GM19193 (cell line): ENCODE measurements around the gene FTCD.

Experiments
- POLR2A ChIP-seq: IDR thresholded peaks from 4 replicates; pipeline ENCODE4 v1.6.1; 2011; ENCODE audit not compliant: insufficient read depth, insufficient read length; ENCODE audit errors: extremely low read depth

The FTCD gene

DNA sequence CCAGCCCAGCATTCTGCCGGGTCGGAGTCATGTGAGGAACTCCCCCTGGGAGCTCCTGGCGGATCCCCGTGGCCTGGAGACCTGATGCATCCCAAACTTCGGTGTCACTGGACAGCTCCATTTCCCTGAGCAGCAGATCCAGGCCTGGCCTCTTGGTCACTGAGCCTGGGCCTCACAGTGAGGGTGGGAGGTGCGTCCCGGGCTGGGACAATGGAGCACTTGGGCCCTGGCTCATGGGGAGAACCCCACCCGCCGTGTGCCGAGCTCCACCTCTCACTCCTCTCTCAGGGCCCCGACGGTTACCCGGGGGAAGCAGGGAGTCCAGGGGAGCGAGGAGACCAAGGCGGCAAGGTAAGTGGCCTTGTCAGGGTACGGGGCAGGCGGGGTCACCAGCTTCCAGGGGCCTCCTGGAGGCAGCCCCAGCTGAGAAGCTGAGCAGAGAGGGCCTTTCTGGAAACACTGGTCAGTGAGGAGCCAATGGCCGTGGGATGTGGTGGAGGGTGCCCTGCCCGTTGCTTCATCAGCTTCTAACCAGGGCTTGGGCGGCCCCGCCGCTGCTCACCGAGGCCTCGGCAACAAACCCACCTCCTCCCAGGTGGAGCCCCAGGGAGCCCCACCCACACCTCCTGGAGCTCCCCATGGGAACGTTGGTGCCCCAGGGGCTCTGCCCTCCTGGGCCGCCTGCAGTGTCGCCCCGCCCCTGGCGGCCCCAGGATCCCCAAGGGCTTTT, 37.6 kb downstream of the FTCD start:
- no peak for TF ChIP-seq POLR2A

DNA sequence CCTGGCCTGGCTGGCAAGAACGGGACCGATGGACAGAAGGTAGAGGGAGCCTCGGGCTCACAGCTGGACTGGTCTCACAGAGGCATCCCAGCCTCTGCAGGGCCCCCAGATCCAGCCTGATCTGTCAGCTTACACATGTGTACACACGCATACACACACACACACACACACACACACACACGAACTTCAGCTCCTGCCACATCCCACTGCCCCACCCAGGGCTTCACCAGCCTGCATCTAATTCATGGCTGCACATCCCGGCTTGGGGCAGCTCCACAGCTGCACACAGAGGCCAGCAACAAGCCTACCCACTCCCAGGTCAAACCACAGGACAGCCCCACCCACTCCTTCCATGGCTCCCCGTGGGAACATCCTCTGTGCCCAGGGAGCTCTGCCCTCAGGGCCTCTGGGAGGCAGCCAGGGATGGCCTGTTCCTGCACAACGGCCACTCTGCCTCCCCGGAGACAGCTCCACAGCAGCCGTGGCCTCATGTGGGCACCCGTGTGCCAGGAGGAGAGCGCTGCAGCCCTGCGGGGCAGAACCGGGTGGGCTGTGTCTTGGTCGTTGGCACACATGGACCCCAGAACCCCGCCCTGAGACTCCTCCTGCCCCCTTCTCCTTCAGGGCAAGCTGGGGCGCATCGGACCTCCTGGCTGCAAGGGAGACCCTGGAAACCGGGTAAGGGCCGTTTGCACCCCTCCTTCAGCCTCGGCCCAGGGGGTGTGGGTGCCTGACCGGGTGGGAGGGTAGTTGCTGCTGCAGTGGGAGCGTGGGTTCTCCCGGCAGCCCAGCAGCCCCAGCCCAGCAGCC, 38.4 kb downstream of the FTCD start:
- no peak for TF ChIP-seq POLR2A

GRCh38 chr21:46116189-46116775, 39.1 kb downstream of the FTCD start:
- TF ChIP-seq POLR2A: no peak

DNA sequence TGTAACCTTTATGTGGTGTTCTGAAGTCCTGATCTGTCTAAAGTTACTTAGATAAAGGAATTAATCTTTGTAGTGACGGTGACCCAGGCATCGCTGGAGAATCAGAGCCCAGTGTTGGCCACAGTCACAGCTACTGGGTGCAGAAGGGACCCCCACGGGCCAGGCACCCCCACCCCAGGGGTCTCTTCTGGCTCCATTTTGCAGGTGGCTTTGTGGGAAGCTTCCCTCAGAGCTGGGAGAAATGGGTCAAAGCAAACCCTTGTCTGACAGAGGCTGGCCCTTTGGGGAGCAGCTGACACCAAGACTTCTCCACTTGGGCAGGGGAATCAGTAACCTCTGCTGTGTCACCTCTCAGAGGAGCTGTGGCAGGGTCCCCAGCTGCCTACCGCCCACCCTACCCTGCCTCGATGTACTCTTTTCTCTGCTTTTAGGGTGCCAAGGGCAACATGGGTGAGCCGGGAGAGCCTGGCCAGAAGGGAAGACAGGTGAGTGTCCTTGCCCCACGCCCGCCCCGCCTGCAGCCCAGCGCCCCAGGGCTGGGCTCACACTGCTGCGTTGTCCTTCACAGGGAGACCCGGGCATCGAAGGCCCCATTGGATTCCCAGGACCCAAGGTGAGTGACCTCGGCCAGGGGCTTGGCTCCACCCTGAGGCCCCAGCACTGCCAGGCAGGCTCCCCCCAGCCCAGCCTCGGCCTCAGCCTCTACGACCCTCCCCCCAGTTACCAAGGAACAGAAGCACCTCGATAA, 39.8 kb downstream of the FTCD start:
- no peak for TF ChIP-seq POLR2A

- TF ChIP-seq POLR2A: no peak
Observed at GRCh38 chr21:46114963-46115362, 40.4 kb downstream of the FTCD start.

DNA sequence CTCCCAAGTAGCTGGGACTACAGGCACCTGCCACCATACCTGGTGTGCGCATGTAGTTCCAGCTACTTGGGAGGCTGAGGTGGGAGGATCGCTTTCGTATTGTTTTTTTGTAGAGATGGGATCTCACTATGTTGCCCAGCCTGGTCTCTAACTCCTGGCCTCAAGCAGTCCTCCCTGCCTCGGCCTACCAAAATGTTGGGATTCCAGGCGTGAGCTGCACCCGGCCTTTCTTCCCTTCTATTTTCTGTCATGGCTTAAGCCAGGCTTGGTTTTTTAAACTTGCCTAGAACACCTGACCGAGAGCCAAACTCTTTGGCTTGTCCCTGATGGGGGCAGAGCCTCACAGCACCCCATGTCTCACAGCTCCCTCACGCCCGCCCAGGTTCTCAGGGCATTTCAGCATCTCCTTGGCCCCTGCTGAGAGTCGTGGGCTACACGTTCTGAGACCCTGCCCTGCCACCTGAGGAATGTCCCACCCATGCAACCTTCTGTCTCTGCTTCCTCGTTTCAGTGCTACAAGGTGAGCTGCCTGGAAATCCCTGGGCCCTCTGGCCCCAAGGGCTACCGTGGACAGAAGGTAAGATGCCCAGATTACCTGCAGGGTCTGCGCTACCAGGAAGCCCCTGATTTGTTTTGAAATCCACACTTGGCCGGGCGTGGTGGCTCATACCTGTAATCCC, 41.7 kb downstream of the FTCD start:
- TF ChIP-seq POLR2A: no peak

DNA sequence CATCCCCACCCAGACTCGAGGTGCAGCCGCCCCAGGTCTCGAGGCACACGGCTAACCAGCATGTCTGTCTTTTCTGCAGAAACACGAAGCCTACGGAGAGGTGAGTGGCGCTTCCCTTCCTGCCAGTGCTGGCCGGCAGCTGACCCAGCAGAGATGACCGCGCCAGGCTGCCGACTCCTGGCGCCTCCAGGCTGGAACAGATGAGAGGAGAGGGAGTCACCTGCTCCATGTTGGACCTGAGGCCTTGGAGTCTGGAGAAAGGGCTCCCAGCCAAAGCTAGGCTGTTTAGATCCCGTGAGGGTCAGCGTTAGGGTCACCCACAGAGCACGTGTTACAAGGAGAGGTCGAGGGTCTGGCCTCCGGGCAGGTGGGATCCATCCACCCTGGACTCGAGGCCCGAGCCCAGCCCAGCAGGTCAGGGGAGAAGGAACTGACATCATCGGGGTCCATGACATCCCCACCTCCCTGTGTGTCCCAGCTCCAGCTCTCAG, 42.6 kb downstream of the FTCD start:
- no peak for TF ChIP-seq POLR2A

DNA sequence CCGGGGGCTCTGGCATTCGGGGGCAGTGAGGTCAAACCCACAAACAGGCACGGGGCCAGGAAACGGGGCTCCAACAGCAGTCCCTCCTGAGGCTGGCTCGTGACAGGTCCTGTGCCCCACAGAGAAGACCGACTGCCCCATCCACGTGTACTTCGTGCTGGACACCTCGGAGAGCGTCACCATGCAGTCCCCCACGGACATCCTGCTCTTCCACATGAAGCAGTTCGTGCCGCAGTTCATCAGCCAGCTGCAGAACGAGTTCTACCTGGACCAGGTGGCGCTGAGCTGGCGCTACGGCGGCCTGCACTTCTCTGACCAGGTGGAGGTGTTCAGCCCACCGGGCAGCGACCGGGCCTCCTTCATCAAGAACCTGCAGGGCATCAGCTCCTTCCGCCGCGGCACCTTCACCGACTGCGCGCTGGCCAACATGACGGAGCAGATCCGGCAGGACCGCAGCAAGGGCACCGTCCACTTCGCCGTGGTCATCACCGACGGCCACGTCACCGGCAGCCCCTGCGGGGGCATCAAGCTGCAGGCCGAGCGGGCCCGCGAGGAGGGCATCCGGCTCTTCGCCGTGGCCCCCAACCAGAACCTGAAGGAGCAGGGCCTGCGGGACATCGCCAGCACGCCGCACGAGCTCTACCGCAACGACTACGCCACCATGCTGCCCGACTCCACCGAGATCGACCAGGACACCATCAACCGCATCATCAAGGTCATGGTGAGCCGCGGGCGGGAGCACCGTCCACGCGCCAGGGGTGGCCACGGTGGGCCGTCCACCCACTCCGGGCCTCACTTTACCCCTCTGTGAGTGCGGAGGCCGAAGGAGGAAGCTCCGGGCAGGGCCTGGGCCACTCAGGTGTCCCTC, 43.3 kb downstream of the FTCD start:
- TF ChIP-seq POLR2A: no peak

GRCh38 chr21:46111193-46111571, 44.2 kb downstream of the FTCD start:
- no peak for TF ChIP-seq POLR2A

GRCh38 chr21:46110499-46111192, 44.7 kb downstream of the FTCD start:
- no peak for TF ChIP-seq POLR2A

DNA sequence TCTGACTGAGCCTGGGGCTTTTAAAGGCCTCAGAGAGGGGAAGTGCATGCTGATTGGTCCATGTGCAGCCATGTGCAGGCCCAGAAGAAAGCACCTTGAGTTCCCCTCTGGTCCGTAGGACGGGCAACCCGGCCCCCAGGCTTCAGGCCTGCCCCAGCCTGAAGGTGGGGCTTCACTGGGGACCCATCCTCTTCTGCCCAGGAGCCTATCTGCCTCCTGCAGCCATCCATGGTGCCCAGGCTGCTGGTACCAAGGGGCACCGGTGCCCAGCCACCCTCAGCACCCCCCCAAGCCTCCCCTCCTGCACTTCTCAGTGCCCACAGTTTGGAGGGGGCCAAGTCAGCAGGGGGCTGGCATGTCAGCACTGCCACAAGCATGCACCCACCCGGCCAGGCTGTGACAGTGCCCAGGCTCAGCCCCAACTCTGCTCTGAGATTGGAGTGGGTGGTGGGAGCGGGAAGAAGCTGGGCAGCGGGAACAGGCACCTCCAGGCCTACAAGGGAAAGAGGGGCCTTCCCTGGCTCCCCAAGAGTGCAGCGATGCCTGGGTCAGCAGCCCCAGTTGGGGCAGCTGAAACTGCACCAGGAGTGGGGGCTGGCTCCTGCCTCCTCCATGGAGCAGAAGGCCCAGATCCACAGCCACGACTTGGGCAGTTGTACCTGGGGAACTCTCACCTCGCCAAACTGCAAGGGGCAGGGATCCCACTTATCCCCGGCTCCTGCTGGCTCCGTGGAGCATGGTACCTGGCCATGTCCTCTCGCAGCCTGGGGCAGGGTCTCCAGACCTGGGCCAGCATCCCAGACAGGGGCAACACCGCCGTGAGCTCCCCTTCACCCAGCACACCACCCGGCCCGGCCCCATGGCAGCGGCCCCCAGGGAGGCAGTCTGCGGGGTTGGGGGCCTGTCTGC, 45.8 kb downstream of the FTCD start:
- no peak for TF ChIP-seq POLR2A

GRCh38 chr21:46108827-46109312, 46.5 kb downstream of the FTCD start:
- no peak for TF ChIP-seq POLR2A
